Stimulated activated CD8-positive, alpha-beta memory T cell treated with anti-CD3 and anti-CD28 coated beads, Interleukin-2, amount 100 ng/mL, for 48 hours (primary cell): ENCODE data around the gene KDM2A.
"Not testable (repeated sequence)": the region's sequence is repeated elsewhere in the genome, so short reads cannot be mapped to it uniquely, and the experiment has no call there.

Experiments
- DNase-seq, 2 donors: peaks; one replicate each; pipeline ENCODE4 v3.0.0-alpha.2; 2020; ENCODE audit warnings: low read depth in 2 of 2

The KDM2A gene

GRCh38 chr11:67167719-67168118, 48.7 kb downstream of the KDM2A start:
- no peak for DNase-seq

GRCh38 chr11:67168911-67169310, 49.8 kb downstream of the KDM2A start:
- not testable (repeated sequence) for DNase-seq

DNA sequence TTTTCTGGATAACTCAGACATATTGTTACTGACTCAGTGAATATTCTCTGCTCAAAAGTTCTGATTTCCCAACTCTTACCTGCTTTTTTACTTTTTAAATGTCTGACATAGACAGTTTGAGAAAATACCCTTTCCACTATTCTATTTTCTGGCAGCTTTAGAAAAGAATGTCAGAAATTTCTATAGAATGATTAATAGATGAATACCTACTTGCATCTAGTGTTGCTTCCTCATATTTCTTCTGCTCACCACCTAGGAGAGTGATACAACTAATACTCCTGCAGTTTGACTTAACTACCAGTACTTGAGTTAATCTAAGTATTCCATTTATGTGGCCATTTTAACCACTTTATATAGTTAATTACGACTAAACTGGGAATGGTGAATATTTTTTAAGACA, 55.2 kb downstream of the KDM2A start:
- no peak for DNase-seq

- DNase-seq: no peak
Observed at GRCh38 chr11:67177399-67178281, 58.6 kb downstream of the KDM2A start.

GRCh38 chr11:67178421-67178820, 59.4 kb downstream of the KDM2A start:
- no peak for DNase-seq

- no peak for DNase-seq
Observed at GRCh38 chr11:67178878-67179277, 59.8 kb downstream of the KDM2A start.

DNA sequence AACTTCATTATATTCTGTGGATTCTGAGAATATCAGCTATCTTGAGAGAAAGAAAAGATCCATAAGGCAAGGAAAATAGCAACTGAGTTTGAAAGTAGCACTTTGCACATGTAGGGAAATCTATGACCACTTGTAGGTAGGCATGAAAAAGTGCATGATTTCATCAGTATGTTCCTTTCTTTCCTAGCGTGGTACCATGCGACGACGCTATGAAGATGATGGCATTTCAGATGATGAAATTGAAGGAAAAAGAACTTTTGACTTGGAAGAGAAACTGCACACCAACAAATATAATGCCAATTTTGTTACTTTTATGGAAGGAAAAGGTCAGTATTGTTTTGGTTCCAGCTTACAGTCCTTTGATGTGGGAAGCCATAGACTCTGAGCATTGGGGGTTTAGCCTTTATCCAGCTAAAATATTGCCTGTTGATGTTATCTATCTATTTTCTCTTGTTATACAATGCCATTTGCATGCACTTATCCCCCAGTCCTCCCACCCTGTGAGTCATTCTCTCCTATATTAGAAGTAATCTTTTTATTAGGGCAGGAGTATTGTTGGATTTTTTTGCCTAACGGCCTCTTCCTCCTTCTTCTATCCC, 60.9 kb downstream of the KDM2A start:
- no peak for DNase-seq

- DNase-seq: no peak
Observed at GRCh38 chr11:67194096-67194495, 75.0 kb downstream of the KDM2A start.

- no peak for DNase-seq
Observed at GRCh38 chr11:67195971-67196456, 77.0 kb downstream of the KDM2A start.

- DNase-seq: no peak
Observed at GRCh38 chr11:67197606-67198005, 78.5 kb downstream of the KDM2A start.

- not testable (repeated sequence) for DNase-seq
Observed at GRCh38 chr11:67198781-67199180, 79.7 kb downstream of the KDM2A start.

DNA sequence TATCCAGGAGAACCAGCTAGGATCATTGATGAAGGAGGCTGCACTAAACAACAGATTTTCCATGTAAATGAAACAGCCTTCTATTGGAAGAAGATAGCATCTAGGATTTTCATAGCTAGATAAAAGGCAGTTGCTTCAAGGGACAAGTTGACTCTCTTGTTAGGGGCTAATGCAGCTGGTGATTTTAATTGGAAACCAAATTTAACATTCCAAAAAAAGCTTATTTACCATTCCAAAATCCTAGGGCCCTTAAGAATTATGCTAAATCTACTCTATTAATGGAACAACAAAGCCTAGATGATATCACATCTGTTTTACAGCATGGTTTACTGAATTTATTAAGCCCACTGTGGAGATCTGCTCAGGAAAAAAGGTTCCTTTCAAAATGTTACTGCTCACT, 80.7 kb downstream of the KDM2A start:
- DNase-seq: no peak

- no peak for DNase-seq
Observed at GRCh38 chr11:67202028-67202427, 83.0 kb downstream of the KDM2A start.

- DNase-seq: no peak
Observed at GRCh38 chr11:67204822-67205221, 85.8 kb downstream of the KDM2A start.

GRCh38 chr11:67209222-67209621, 90.2 kb downstream of the KDM2A start:
- DNase-seq: not testable (repeated sequence)

DNA sequence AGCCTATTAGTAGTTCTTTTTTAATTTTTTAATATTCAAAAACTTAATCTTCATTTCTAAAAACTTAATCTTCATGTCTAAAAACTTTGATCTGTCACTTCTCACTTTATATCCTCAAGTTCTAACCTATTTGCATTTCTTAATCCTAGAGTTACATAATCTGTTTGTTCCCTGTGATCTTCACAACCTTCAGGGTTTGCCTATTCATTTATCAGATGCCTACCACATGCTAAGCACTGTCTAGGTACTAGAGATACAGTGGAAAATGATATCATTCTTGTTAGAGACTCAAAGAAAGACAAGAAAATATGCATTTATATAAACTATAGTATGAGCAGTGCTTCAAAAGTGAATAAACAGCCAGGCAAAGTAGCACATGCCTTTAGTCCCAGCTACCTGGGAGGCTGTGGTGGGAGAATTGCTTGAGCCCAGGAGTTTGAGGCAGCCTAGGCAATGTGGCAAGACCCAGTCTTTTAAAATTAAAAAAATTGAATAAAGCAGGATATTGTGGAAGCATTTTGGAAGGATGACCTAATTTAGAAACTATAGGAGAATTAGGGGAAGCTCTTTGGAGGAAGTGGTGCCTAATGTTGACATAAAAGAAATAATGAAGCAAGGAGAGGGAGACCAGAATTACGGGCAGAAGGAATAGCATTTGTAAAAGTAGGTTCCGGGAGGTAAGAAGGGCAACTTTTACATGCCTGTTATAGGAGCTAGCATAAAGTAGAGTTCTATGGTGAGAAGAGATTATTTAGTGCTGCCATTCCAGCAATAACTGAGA, 92.8 kb downstream of the KDM2A start:
- DNase-seq: no peak

DNA sequence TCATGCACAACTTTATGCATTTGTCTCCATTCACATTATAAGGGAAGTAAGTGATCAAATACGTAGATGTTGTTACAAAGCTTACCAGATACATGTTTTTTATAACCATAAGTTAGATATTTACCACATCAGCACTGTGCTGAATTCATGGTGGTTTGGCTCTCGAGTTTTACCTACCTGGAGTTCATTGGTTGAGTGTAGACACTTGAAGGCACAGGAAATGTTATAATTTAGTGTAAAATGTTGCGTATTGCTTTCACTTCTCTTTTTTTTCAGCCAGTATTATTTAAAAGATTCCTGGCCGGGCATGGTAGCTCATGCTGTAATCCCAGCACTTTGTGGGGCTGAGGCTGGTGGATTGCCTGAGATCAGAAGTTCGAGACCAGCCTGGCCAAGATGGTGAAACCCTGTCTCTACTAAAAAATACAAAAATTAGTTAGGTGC, 94.1 kb downstream of the KDM2A start:
- DNase-seq: no peak

DNA sequence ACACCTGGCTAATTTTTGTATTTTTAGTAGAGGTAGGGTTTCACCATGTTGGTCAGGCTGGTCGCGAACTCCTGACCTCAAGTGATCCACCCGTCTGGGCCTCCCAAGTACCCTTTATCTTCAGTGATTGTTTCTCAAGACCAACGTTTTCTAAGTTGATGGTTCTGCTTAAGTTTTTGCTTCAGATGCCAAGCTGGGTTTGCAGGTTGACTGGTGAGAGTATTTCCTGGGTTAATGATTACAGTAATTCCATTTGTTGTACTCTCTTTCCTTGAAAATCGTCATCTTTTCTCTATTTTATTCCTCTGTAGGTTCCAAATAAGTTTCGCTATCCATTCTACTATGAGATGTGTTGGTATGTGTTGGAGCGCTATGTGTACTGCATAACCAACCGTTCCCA, 108.7 kb downstream of the KDM2A start:
- no peak for DNase-seq

- no peak for DNase-seq
Observed at GRCh38 chr11:67230406-67230805, 111.3 kb downstream of the KDM2A start.

GRCh38 chr11:67230886-67231285, 111.8 kb downstream of the KDM2A start:
- no peak for DNase-seq

DNA sequence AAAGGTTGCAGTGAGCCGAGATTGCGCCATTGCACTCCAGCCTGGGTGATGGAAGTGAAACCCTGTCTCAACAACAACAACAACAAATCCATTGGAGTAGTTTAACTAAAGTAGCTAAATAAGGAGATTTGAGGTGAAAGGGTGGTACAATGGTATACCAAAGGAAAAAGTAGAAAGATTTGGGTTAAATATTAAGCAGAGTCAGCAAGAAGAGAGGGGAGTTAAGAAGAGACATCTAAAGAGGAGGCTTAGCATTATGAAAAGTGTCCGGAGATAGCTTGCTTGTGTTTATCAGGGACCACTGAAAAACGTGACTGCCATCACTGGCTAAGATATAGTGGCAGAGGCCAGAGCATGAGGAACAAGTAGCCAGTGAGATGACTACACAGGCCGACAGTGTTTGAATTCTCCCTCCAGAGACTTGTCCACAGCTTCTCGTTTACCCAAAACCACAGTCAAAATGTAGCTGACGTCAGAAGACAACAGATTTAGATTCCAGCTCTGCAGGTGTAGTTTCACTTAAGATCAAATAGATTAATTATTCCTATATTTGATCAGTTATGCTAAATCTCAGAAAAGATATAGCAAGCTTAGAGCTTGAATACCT, 114.6 kb downstream of the KDM2A start:
- DNase-seq: no peak

- DNase-seq: not testable (repeated sequence)
Observed at GRCh38 chr11:67234571-67234970, 115.5 kb downstream of the KDM2A start.
